ENCODE data around the gene ATF6B.

Gene ATF6B

DNA sequence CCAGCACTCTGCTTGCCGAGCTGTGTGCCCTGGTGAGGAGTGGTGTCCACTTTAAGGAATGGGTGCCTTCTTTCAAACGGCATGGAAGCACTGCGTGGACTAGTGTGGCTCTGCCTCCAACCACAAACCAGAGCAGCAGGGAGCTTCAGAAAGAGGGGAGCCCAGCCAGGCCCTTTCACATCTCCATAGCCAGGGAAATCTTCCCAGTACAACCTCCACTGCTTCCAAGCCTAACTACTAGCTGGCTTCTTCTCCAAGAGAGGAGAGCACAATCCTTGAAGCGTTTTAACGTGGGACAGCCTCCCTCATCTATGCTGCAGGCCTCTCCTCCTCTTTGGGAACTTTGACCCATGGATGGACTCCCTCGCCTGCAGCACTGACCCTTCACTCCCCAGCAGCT, 45.6 kb downstream of the ATF6B start:
- Histone ChIP-seq H3K4me3 (ENCODE audit: low read depth, low read length) (no peak overlapping the region), H3K36me3 (replicated peaks) (no peaks in the 10 kb centered on the region), H3K27ac (no peak overlapping the region), H3K27me3 (replicated peaks) (peaks cover 15% of the 10 kb centered on the region)
- TF ChIP-seq, protein P1, sequence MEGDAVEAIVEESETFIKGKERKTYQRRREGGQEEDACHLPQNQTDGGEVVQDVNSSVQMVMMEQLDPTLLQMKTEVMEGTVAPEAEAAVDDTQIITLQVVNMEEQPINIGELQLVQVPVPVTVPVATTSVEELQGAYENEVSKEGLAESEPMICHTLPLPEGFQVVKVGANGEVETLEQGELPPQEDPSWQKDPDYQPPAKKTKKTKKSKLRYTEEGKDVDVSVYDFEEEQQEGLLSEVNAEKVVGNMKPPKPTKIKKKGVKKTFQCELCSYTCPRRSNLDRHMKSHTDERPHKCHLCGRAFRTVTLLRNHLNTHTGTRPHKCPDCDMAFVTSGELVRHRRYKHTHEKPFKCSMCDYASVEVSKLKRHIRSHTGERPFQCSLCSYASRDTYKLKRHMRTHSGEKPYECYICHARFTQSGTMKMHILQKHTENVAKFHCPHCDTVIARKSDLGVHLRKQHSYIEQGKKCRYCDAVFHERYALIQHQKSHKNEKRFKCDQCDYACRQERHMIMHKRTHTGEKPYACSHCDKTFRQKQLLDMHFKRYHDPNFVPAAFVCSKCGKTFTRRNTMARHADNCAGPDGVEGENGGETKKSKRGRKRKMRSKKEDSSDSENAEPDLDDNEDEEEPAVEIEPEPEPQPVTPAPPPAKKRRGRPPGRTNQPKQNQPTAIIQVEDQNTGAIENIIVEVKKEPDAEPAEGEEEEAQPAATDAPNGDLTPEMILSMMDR (IDR thresholded peaks at IDR 0.05; ENCODE audit: low read depth, low read length, missing control alignments): no peak
- no peak for DNase-seq
- in situ Hi-C loops (cut with HindIII; ENCODE audit: low pct_ligation_motif_present, low sequenced_read_pairs): no loop called here

DNA sequence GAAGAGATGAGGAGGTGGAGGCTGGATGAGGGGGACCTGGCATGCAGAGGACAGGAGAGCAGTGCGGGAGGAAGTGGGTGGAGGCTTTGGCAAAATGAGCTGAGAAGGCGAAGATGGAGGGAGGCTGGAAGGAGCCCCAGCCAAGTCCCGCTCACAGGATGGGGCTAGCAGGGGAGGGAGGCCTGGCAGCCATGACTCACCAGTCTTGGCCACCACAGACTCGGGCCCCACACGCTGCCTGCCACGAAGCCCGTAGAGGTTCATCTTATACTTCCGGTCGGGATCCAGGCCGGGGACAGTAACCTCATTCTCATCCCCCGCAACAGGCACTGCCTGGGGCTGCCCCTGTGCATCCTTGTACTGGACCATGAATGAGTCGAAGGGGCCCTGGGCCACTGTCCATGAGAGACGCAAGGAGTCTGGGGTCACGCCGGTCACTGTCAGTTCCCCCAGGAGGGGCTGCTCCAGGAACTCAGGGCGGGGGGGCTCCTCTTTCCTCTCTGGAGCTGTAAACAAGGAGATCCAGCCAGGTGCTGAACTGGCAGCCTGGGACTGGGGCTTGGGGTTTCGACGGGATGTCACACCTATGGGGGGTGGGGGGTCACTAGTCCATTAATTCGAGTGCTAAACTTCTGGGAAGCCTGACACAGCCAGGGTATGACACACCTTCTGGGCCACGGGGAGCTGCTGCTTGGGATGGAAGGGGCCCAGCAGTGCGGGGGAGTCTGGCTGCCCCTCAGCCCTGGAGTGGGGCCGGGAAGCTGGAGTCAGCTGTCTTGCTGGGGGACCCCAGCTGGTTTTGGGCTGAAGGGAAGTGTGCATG, 46.7 kb downstream of the ATF6B start:
- H3K27me3 ChIP-seq (replicated peaks): peaks cover 11% of the 10 kb centered on the region
- no peaks in the 10 kb centered on the region for H3K36me3 ChIP-seq (replicated peaks)
- no peak overlapping the region for H3K4me3 ChIP-seq (ENCODE audit: low read depth, low read length)
- TF ChIP-seq, protein P1 (IDR thresholded peaks at IDR 0.05; ENCODE audit: low read depth, low read length, missing control alignments): no peak
- no peak overlapping the region for H3K27ac ChIP-seq
- in situ Hi-C loops (cut with HindIII; ENCODE audit: low pct_ligation_motif_present, low sequenced_read_pairs): no loop called here
- DNase-seq: peak; percentile 83

DNA sequence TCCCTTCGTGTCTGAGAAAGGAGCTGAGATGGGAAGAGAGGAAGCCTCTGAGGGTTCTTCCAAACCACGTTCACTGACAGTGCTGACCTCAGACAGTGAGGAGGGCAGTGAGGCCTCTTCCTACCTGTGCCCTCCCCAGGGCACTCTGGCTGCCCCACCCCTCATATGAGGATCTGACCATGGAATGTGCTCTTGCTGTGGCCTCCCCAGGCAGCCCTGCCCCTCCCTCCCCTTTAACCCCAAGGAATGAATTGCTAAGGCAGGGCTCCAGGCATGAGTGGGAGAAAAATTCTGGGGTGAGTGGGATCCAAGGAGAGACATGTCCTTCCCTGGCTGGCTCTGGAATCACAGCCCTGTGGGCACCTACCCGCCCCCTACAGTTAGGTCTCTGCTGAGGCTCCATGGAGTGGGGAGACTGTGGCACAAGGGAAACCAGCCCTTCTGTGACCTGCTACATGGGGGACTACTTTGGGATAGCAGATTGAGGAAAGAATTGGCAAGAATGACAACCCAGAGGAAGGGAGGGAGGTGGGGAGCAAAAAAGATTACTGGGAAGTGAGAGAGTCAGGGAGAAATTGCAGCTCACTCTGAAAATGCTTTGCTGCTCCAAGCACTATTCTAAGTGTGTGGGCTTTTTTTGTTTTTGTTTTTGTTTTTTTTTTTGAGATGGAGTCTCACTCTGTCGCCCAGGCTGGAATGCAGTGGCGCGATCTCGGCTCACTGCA, 48.3 kb downstream of the ATF6B start:
- DNase-seq: no peak
- in situ Hi-C loops (cut with HindIII; ENCODE audit: low pct_ligation_motif_present, low sequenced_read_pairs): no loop called here

DNA sequence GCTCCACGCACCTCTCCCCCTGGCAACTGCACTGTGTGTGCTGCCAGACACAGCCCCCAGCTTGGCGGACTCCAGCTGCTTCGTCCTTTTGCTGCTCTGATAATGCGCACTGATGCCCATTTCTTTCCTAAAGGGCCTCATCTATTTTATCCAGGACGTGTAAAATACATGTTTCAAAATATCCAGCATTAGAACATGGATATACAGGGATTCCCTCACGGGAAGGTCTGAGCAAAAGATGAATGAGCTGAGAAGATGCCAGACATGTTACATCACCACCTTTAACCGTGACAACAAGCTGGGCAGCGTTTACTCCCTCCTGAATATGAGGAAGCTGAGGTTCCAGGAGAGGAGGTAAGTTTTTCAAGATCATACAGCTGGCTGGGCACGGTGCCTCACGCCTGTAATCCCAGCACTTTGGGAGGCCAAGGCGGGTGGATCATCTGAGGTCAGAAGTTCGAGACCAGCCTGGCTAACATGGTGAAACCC, 51.7 kb downstream of the ATF6B start:
- TF ChIP-seq, protein P1 (IDR thresholded peaks at IDR 0.05; ENCODE audit: low read depth, low read length, missing control alignments): no peak
- no peak overlapping the region for H3K4me3 ChIP-seq (ENCODE audit: low read depth, low read length)
- H3K27ac ChIP-seq: no peak overlapping the region
- peak; percentile 39 for DNase-seq
- H3K27me3 ChIP-seq (replicated peaks): no peaks in the 10 kb centered on the region
- H3K36me3 ChIP-seq (replicated peaks): no peaks in the 10 kb centered on the region
- in situ Hi-C loops (cut with HindIII; ENCODE audit: low pct_ligation_motif_present, low sequenced_read_pairs): no loop called here

More for the DNA sequence above, 48.3 kb downstream of the ATF6B start:
- Histone ChIP-seq H3K36me3 (replicated peaks) (no peaks in the 10 kb centered on the region), H3K27ac (no peak overlapping the region), H3K4me3 (ENCODE audit: low read depth, low read length) (no peak overlapping the region), H3K27me3 (replicated peaks) (peaks cover 4% of the 10 kb centered on the region)
- TF ChIP-seq, protein P1 (IDR thresholded peaks at IDR 0.05; ENCODE audit: low read depth, low read length, missing control alignments): no peak

DNA sequence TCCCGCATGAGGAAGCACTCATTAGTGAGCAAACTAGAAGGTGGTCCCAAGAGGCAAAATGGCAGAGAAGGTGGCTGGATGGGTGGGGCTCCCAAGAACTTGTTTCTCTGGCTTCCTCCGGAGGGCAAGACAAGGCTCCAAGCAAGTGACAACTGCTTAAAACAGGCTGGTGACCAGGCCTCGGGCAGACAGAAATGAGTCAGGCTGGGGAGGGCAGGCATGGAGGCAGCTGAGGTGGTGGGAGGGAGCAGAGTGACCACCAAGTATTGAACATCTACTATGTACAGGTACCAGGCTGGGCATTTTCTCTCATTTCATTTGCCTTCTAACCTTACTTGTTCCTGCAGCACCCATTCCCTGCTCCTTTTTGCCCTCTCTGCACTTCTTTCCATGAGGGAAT, 52.3 kb downstream of the ATF6B start:
- TF ChIP-seq, protein P1 (IDR thresholded peaks at IDR 0.05; ENCODE audit: low read depth, low read length, missing control alignments): no peak
- DNase-seq: no peak
- no peaks in the 10 kb centered on the region for H3K36me3 ChIP-seq (replicated peaks)
- H3K27ac ChIP-seq: no peak overlapping the region
- H3K27me3 ChIP-seq (replicated peaks): peaks cover under 1% of the 10 kb centered on the region
- H3K4me3 ChIP-seq (ENCODE audit: low read depth, low read length): no peak overlapping the region
- in situ Hi-C loops (cut with HindIII; ENCODE audit: low pct_ligation_motif_present, low sequenced_read_pairs): no loop called here

Data from brain microvascular endothelial cell (primary cell).